K562 (cell line): ENCODE data around the gene MTRFR. TPM values are rescaled to one million over a fixed set of nuclear protein-coding genes. Genes with fewer than 3 reads are reported as not detected.

Source experiments
- ATF6 ChIP-seq: sonication (generic); formaldehyde crosslinking; IDR thresholded peaks from 2 replicates; pipeline ENCODE4 v1.4.0; 2020; ENCODE audit warnings: mild to moderate bottlenecking, missing genetic modification reagents
- BCOR ChIP-seq: fragments of 450-650 bp; IDR thresholded peaks from 2 replicates; pipeline ENCODE4 v1.6.1; 2016
- CEBPG ChIP-seq, 3 experiments: fragments of 200-800 bp in 1 of 3; sonication (Bioruptor generic) in 1 of 3; sonication (generic) in 1 of 3; formaldehyde crosslinking in 1 of 3; IDR thresholded peaks in 2 of 3; conservative IDR thresholded peaks in 1 of 3; 2 replicates each; pipeline versions ENCODE4 v1.6.1 to v1.8.0; 2016 to 2022; ENCODE audit warnings: missing compliant biosample characterization in 2 of 3, missing genetic modification characterization in 2 of 3, mild to moderate bottlenecking in 1 of 3, missing genetic modification reagents in 1 of 3
- CREM ChIP-seq: IDR thresholded peaks from 2 replicates; pipeline ENCODE4 v1.6.1; 2014; ENCODE audit warnings: antibody characterized with exemption, low read depth
- ELK1 ChIP-seq: sonication (generic); formaldehyde crosslinking; IDR thresholded peaks from 2 replicates; pipeline ENCODE4 v1.8.1; 2022; ENCODE audit warnings: missing genetic modification reagents
- LEF1 ChIP-seq: fragments of 450-650 bp; IDR thresholded peaks from 2 replicates; pipeline ENCODE4 v1.6.1; 2016; ENCODE audit warnings: mild to moderate bottlenecking
- MTF1 ChIP-seq: fragments of 250-450 bp; sonication (Bioruptor Pico); IDR thresholded peaks from 2 replicates; pipeline ENCODE4 v1.9.0; 2021; ENCODE audit warnings: moderate library complexity, mild to moderate bottlenecking, inconsistent platforms, borderline replicate concordance
- NFE2L1 ChIP-seq: fragments of 450-650 bp; IDR thresholded peaks from 2 replicates; pipeline ENCODE4 v1.6.1; 2016; ENCODE audit warnings: missing genetic modification characterization, low read depth, mild to moderate bottlenecking, missing compliant biosample characterization, moderate library complexity, borderline replicate concordance
- SAP30 ChIP-seq: fragments of 200-600 bp; sonication (generic); IDR thresholded peaks from 2 replicates; pipeline ENCODE4 v1.6.1; 2012; ENCODE audit warnings: borderline replicate concordance, low read depth, mild to moderate bottlenecking, moderate library complexity, low read length, control low read depth, inconsistent platforms; ENCODE audit not compliant: insufficient read depth, poor library complexity, severe bottlenecking
- SMAD1 ChIP-seq: fragments of 150-350 bp; IDR thresholded peaks from 2 replicates; pipeline ENCODE4 v1.6.1; 2014; ENCODE audit warnings: low read length, low read depth; ENCODE audit not compliant: partially characterized antibody
- SOX6 ChIP-seq: fragments of 450-650 bp; IDR thresholded peaks from 2 replicates; pipeline ENCODE4 v1.6.1; 2014; ENCODE audit warnings: mild to moderate bottlenecking
- SRF ChIP-seq, 2 experiments: fragments of 250-450, 450-650 bp in 1 of 2; sonication (Bioruptor Pico) in 1 of 2; sonication (generic) in 1 of 2; formaldehyde crosslinking; IDR thresholded peaks; 2 replicates each; pipeline versions ENCODE4 v1.5.0 to v1.5.1; 2020 to 2022; ENCODE audit warnings: mild to moderate bottlenecking in 1 of 2, missing genetic modification reagents in 1 of 2
- TAF1 ChIP-seq: IDR thresholded peaks from 2 replicates; pipeline ENCODE4 v1.6.1; 2011; ENCODE audit warnings: mild to moderate bottlenecking, low read length, moderate library complexity; ENCODE audit not compliant: insufficient read depth, control insufficient read depth, severe bottlenecking; ENCODE audit errors: extremely low read depth
- XRCC5 ChIP-seq: fragments of 200-400 bp; formaldehyde crosslinking; IDR thresholded peaks from 2 replicates; pipeline ENCODE4 v1.6.1; 2017; ENCODE audit warnings: low read depth, mild to moderate bottlenecking, low read length
- ZSCAN32 ChIP-seq: fragments of 450-650 bp; formaldehyde crosslinking; IDR thresholded peaks from 2 replicates; pipeline ENCODE4 v1.4.0; 2020; ENCODE audit warnings: mild to moderate bottlenecking, moderate library complexity
- polyA plus RNA-seq, 8 experiments: library from polyadenylated mRNA; depleted of rRNA in 4 of 8; stranded (reverse) in 5 of 8; unstranded in 3 of 8; fragments of >200 nt; fragmentation: Nextera tagmentation in 2 of 8; fragmentation: Illumina TruSeq in 1 of 8; extraction: Ambion mirVana in 2 of 8; extraction: Trizol in 1 of 8; gene quantifications; 2 replicates each; pipeline versions ENCODE4 v1.2.1 to v1.2.3, GENCODE V29; 2011 to 2014; ENCODE audit warnings: inconsistent platforms in 1 of 8, missing spikeins in 1 of 8
- total RNA-seq, 7 experiments: library from RNA; depleted of rRNA in 6 of 7; stranded (reverse); fragments of >200 nt in 6 of 7; fragmentation: Illumina TruSeq in 2 of 7; extraction: Trizol in 2 of 7; gene quantifications; 2 replicates each; pipeline versions ENCODE4 v1.2.1 to v1.2.3, GENCODE V29; 2011 to 2021; ENCODE audit warnings: low replicate concordance in 1 of 7
- TF ChIP-seq, protein P1 (sequence below): fragments of 450-650 bp; IDR thresholded peaks from 2 replicates; pipeline ENCODE4 v1.7.1; 2018; ENCODE audit warnings: mild to moderate bottlenecking, low read depth; ENCODE audit not compliant: partially characterized antibody

The MTRFR gene
- total and polyA plus RNA-seq, 9 of the 15 experiments (the other 6 are each of a cell fraction or from before 2014, with no cell fraction given), result 16.7 to 55.6 (median 34.7) TPM

DNA sequence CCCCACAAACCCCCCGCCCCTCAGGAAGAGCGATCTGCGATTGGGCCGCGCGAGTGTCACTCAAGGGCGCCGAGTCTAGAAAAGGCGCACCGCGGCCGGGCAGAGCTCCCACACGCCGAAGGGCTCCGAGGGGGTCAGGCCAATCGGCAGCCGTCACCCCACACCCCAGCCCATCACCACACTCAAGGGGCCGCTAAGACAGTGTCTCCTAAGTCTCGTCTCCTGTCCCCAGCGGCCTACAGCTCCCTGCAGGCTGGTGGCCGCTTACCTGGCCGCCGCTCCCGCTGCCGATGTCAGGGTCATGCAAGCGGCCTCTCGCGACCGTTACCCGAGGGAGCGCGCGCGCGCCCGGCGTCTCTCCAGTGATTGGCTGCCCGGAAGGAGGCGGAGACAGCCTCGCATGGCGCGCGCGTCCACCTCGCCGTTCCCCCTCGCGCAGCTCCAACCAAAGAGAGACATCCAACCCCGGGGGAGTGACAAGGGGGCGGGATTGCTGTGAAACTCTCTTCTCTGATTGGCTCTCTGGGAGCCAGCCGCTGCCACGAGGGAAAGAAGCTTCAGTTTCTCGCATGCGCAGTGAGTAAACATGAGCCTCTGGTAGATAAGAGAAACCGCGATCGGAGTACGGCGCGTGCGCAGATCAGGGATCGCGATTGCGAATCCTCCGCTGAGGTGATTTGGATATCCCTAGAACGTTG is at the start of gene MTRFR, which contains the start of gene MPHOSPH9 (continued):
- TF ChIP-seq, protein P1, sequence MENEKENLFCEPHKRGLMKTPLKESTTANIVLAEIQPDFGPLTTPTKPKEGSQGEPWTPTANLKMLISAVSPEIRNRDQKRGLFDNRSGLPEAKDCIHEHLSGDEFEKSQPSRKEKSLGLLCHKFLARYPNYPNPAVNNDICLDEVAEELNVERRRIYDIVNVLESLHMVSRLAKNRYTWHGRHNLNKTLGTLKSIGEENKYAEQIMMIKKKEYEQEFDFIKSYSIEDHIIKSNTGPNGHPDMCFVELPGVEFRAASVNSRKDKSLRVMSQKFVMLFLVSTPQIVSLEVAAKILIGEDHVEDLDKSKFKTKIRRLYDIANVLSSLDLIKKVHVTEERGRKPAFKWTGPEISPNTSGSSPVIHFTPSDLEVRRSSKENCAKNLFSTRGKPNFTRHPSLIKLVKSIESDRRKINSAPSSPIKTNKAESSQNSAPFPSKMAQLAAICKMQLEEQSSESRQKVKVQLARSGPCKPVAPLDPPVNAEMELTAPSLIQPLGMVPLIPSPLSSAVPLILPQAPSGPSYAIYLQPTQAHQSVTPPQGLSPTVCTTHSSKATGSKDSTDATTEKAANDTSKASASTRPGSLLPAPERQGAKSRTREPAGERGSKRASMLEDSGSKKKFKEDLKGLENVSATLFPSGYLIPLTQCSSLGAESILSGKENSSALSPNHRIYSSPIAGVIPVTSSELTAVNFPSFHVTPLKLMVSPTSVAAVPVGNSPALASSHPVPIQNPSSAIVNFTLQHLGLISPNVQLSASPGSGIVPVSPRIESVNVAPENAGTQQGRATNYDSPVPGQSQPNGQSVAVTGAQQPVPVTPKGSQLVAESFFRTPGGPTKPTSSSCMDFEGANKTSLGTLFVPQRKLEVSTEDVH, result peak; percentile 87
- TF ChIP-seq MTF1 (CRISPR knock-in tag) (no peak), SMAD1 (peak; percentile 85), SOX6 (peak; percentile 71), SAP30 (peak; percentile 92), LEF1 (peak; percentile 59), ZSCAN32 (CRISPR knock-in tag) (no peak), ELK1 (CRISPR knock-in tag) (no peak), TAF1 (peak; percentile 89), SRF (CRISPR knock-in tag; IDR thresholded peaks at IDR 0.05) (peak in 1 of 2 experiments; percentile 44; a peak in 1 of 4 replicates), XRCC5 (peak; percentile 17; the same call in 1 of the 2 replicates), NFE2L1 (tag) (no peak), ATF6 (CRISPR knock-in tag) (peak; percentile 81; the same call in 1 of the 2 replicates), BCOR (peak; percentile 68), CEBPG (CRISPR knock-in tag; IDR thresholded peaks at IDR 0.05) (0 out of 2 replicates have a peak, but pooled peaks have one; percentile 19), CEBPG (tag; conservative IDR thresholded peaks at IDR 0.05 in 1 of 2, IDR thresholded peaks at IDR 0.05 in 1 of 2) (no peak), CREM (no peak; the same call in 1 of the 2 replicates)
